ENCODE data around the gene DTX3L. TPM values are rescaled to one million over a fixed set of nuclear protein-coding genes. Genes with fewer than 3 reads are reported as not detected.

Gene DTX3L
- total and polyA plus RNA-seq, 9 of the 15 experiments (the other 6 are each of a cell fraction or from before 2014, with no cell fraction given), result 2.3 to 6.5 (median 3.0) TPM

GRCh38 chr3:122564155-122564912, at the start of gene DTX3L, which contains the start of gene PARP9 (continued):
- TF ChIP-seq RBFOX2 (IDR thresholded peaks at IDR 0.05; ENCODE audit: low read depth, low read length), result peak; percentile 83

GRCh38 chr3:122515020-122515468, 49.1 kb upstream of the DTX3L start:
- CTCF ChIA-PET (ENCODE audit: low intra/inter-chr PET ratio), result no interaction called here
- 43% methylated on average over 18 of the region's 19 CpGs for WGBS (ENCODE audit: insufficient coverage, low coverage, missing lambda C conversion rate)
- no peak for TF ChIP-seq NR2C2 (CRISPR knock-in tag; IDR thresholded peaks at IDR 0.05)
- peak; percentile 57 for TF ChIP-seq NR2C2 (tag; IDR thresholded peaks at IDR 0.05)
- no peak for TF ChIP-seq CREM (IDR thresholded peaks at IDR 0.05; ENCODE audit: low read depth)
- no peak for TF ChIP-seq YY1 (IDR thresholded peaks at IDR 0.05; ENCODE audit: borderline replicate concordance in 1 of 3, control insufficient read depth in 1 of 3, extremely low read depth in 1 of 3, insufficient read depth in 3 of 3, insufficient read length in 1 of 3, insufficient replicate concordance in 2 of 3, low read depth in 1 of 3, low read length in 2 of 3)
- TF ChIP-seq U2AF1 (optimal IDR thresholded peaks at IDR 0.05; ENCODE audit: low read depth, low read length), result no peak
- TF ChIP-seq ZNF511 (CRISPR knock-in tag; IDR thresholded peaks at IDR 0.05), result no peak
- peak; percentile 67 for TF ChIP-seq ZNF24 (IDR thresholded peaks at IDR 0.05)
- TF ChIP-seq MBD1 (CRISPR knock-in tag; IDR thresholded peaks at IDR 0.05), result peak; percentile 54; the same call in 1 of the 2 replicates
- no peak for TF ChIP-seq SRSF3 (IDR thresholded peaks at IDR 0.05; ENCODE audit: insufficient read depth, low read length)
- TF ChIP-seq ZNF561 (CRISPR knock-in tag; conservative IDR thresholded peaks at IDR 0.05), result no peak
- TF ChIP-seq FOXA3 (CRISPR knock-in tag; conservative IDR thresholded peaks at IDR 0.05 in 1 of 2, IDR thresholded peaks at IDR 0.05 in 1 of 2), result no peak
- TF ChIP-seq RBFOX2 (IDR thresholded peaks at IDR 0.05; ENCODE audit: low read depth, low read length), result no peak; the same call in 1 of the 2 replicates

More at GRCh38 chr3:122515020-122515468, 49.1 kb upstream of the DTX3L start:
- Histone ChIP-seq H3K27me3 (ENCODE audit: control insufficient read depth in 2 of 2, insufficient read depth in 2 of 2, low read length in 2 of 2) (no peaks in the 10 kb centered on the region), H3K36me3 (ENCODE audit: control insufficient read depth, insufficient read depth, low read length) (no peaks in the 10 kb centered on the region), H3K9ac (ENCODE audit: insufficient read depth in 1 of 2, low read depth in 2 of 2, low read length in 2 of 2) (peak overlapping the region; percentile 86 to 94; a peak in 3 of 4 replicates), H3K4me2 (ENCODE audit: insufficient read depth, low read length) (peak overlapping the region; percentile 74), H4K20me1 (replicated peaks; ENCODE audit: control insufficient read depth, insufficient read depth, low read length) (peaks cover 9% of the 10 kb centered on the region; the same call in 1 of the 2 replicates), H3K79me2 (ENCODE audit: control insufficient read depth, insufficient read depth, low read length) (peaks cover 45% of the 10 kb centered on the region), H3K4me3 (peak overlapping the region; percentile 75), H3K9me3 (replicated peaks; ENCODE audit: control insufficient read depth, insufficient read depth, low read depth, low read length) (no peaks in the 10 kb centered on the region), H3K9me1 (ENCODE audit: control insufficient read depth, insufficient read depth, low read length) (no peaks in the 10 kb centered on the region), H3K4me1 (replicated peaks in 1 of 2; ENCODE audit: control insufficient read depth in 2 of 2, insufficient read depth in 2 of 2, low read length in 2 of 2) (peaks cover 8 to 11% of the 10 kb centered on the region in 2 experiments; a peak in 4 of 5 replicates), H2AFZ (ENCODE audit: low read depth, low read length) (peak overlapping the region; percentile 97), H3K27ac (ENCODE audit: extremely low read depth, low read depth, low read length) (peak overlapping the region; percentile 96; the same call in 2 of the 3 replicates)
- intact Hi-C loops (cut with micrococcal nuclease) (loop anchor here (5.0 kb wide), 1 partner anchor 58 kb away; no protein-coding TSS in a partner anchor), in situ Hi-C loops (cut with MboI) (no loop called here)
- no peak for ATAC-seq
- no TSS peak for BruUV-seq (replicated peaks)
- POLR2A ChIA-PET, result interaction anchor here (1.0 to 1.4 kb wide), 3 partner anchors 13 to 513 kb away, joined by 3 read pairs; no protein-coding TSS in a partner anchor
- DNase-seq (ENCODE audit: extremely low read depth in 1 of 4, low spot score in 3 of 4), result no peak
- no peak for FAIRE-seq

Data from K562 (cell line).